Measurements from ENCODE around the gene ACTR3. TPM values are rescaled to one million over a fixed set of nuclear protein-coding genes. Genes with fewer than 3 reads are reported as not detected.

Gene ACTR3
- total and polyA plus RNA-seq, 10 of the 15 experiments (the other 5 are each of a cell fraction or from before 2014, with no cell fraction given), result 79.1 to 616 (median 471) TPM

GRCh38 chr2:113890253-113891235 lies 655 bp downstream of the ACTR3 start (continued):
- TF ChIP-seq CTCF (IDR thresholded peaks at IDR 0.05 in 2 of 3, conservative IDR thresholded peaks at IDR 0.05 in 1 of 3; ENCODE audit: control insufficient read depth in 2 of 3, extremely low read depth in 1 of 3, insufficient read depth in 1 of 3, low read depth in 3 of 3, low read length in 3 of 3) (peak in 1 of 3 experiments; percentile 1; a peak in 1 of 6 replicates), RAD51 (IDR thresholded peaks at IDR 0.05) (peak; percentile 68), NKRF (conservative IDR thresholded peaks at IDR 0.05) (peak; percentile 52; the same call in 1 of the 2 replicates), SMAD5 (IDR thresholded peaks at IDR 0.05; ENCODE audit: low read depth) (peak; percentile 80), EGR1 (IDR thresholded peaks at IDR 0.05; ENCODE audit: borderline replicate concordance in 1 of 2, low read depth in 2 of 2, low read length in 2 of 2) (no peak), SMAD1 (IDR thresholded peaks at IDR 0.05; ENCODE audit: low read depth, partially characterized antibody) (peak; percentile 74), SKIL (IDR thresholded peaks at IDR 0.05; ENCODE audit: low read depth, poor library complexity, severe bottlenecking) (peak; percentile 24), MTA2 (IDR thresholded peaks at IDR 0.05; ENCODE audit: low read depth) (0 out of 2 replicates have a peak, but pooled peaks have one; percentile 24), SP1 (IDR thresholded peaks at IDR 0.05; ENCODE audit: low read depth, low read length) (no peak), MTA3 (IDR thresholded peaks at IDR 0.05; ENCODE audit: borderline replicate concordance, low read length) (peak; percentile 45; the same call in 1 of the 2 replicates), IRF5 (IDR thresholded peaks at IDR 0.05; ENCODE audit: borderline replicate concordance) (no peak), ZNF384 (IDR thresholded peaks at IDR 0.05; ENCODE audit: borderline replicate concordance, low read depth, low read length) (no peak), BHLHE40 (IDR thresholded peaks at IDR 0.05; ENCODE audit: borderline replicate concordance in 1 of 2, low read depth in 2 of 2, low read length in 1 of 2) (0 out of 4 replicates have a peak, but pooled peaks of 1 of the 2 experiments have one; percentile 5)
